Thoracic aorta (tissue), 2 donors: Measurements from ENCODE around the gene NEURL3. TPM values are rescaled to one million over a fixed set of nuclear protein-coding genes. Genes with fewer than 3 reads are reported as not detected.
"Not testable (repeated sequence)": the region's sequence is repeated elsewhere in the genome, so short reads cannot be mapped to it uniquely, and the experiment has no call there.

Experiments
- ATAC-seq: fragments of 150-250 bp; one replicate; pipeline ENCODE4 v1.8.0; 2017; ENCODE audit warnings: low read depth; ENCODE audit not compliant: insufficient number of reproducible peaks, low FRiP score
- DNase-seq: peaks from one replicate; pipeline ENCODE4 v3.0.0-alpha.2; 2020; ENCODE audit warnings: low spot score
- H3K27ac ChIP-seq, 2 donors: fragments of 200-600 bp; sonication (generic); 1 replicate in 1 of 2; 2 replicates in 1 of 2; pipeline ENCODE4 v1.5.1; 2016; ENCODE audit warnings: mild to moderate bottlenecking in 2 of 2, moderate library complexity in 2 of 2
- H3K27me3 ChIP-seq: fragments of 200-600 bp; sonication (generic); replicated peaks from 2 replicates; pipeline ENCODE4 v1.6.0; 2016; ENCODE audit warnings: mild to moderate bottlenecking; ENCODE audit not compliant: insufficient read depth
- H3K36me3 ChIP-seq: fragments of 200-600 bp; sonication (generic); one replicate; pipeline ENCODE4 v1.5.1; 2016
- H3K4me1 ChIP-seq, 2 donors: fragments of 200-600 bp; sonication (generic); 1 replicate in 1 of 2; 2 replicates in 1 of 2; pipeline versions ENCODE4 v1.5.1 to v1.6.0; 2016; ENCODE audit warnings: low read depth in 2 of 2, mild to moderate bottlenecking in 1 of 2; ENCODE audit not compliant: control insufficient read depth in 1 of 2
- H3K4me3 ChIP-seq: fragments of 200-600 bp; sonication (generic); 2 replicates; pipeline ENCODE4 v1.5.1; 2016; ENCODE audit warnings: mild to moderate bottlenecking
- H3K9me3 ChIP-seq: fragments of 200-600 bp; sonication (generic); 2 replicates; pipeline ENCODE4 v1.5.1; 2016
- CTCF ChIP-seq: fragments of 200-600 bp; sonication (generic); IDR thresholded peaks from one replicate; pipeline ENCODE4 v1.5.1; 2019; ENCODE audit warnings: antibody characterized with exemption
- total RNA-seq, 2 donors: library from RNA; depleted of rRNA; stranded (reverse); fragments of >200 nt; gene quantifications; one replicate each; pipeline versions ENCODE4 v1.1.0 to v1.2.3, GENCODE V29; 2016

Gene NEURL3
- total RNA-seq, 2 donors from 2014 or later: not detected

GRCh38 chr2:96464061-96464460 is 41.1 kb downstream of the NEURL3 start:
- no peaks in the 10 kb centered on the region for H3K36me3 ChIP-seq
- peaks cover 3% of the 10 kb centered on the region for H3K9me3 ChIP-seq
- H3K4me3 ChIP-seq: no peak overlapping the region

GRCh38 chr2:96463119-96463518 is 42.0 kb downstream of the NEURL3 start:
- H3K4me3 ChIP-seq: no peak overlapping the region
- no peaks in the 10 kb centered on the region for H3K36me3 ChIP-seq
- no peak overlapping the region for H3K27ac ChIP-seq
- peaks cover 3% of the 10 kb centered on the region for H3K9me3 ChIP-seq
- ATAC-seq: no peak
- no peak for TF ChIP-seq CTCF
- no peak for DNase-seq
- no peaks in the 10 kb centered on the region for H3K4me1 ChIP-seq
- H3K27me3 ChIP-seq: no peaks in the 10 kb centered on the region

More at GRCh38 chr2:96464061-96464460, 41.1 kb downstream of the NEURL3 start:
- Histone ChIP-seq H3K27me3 (no peaks in the 10 kb centered on the region), H3K4me1 (no peaks in the 10 kb centered on the region), H3K27ac (no peak overlapping the region)
- DNase-seq: no peak
- no peak for TF ChIP-seq CTCF
- ATAC-seq: no peak

GRCh38 chr2:96461616-96462015 is 43.5 kb downstream of the NEURL3 start:
- not testable (repeated sequence) for H3K36me3 ChIP-seq, H3K9me3 ChIP-seq, H3K4me1 ChIP-seq, H3K27me3 ChIP-seq, H3K4me3 ChIP-seq, DNase-seq, H3K27ac ChIP-seq, ATAC-seq

GRCh38 chr2:96452053-96452452 is 53.1 kb downstream of the NEURL3 start:
- ATAC-seq: no peak
- TF ChIP-seq CTCF: no peak
- H3K36me3 ChIP-seq: no peaks in the 10 kb centered on the region

GRCh38 chr2:96449637-96450036 is 55.5 kb downstream of the NEURL3 start:
- no peaks in the 10 kb centered on the region for H3K4me1 ChIP-seq
- DNase-seq (no peak), ATAC-seq (no peak)
- no peak for TF ChIP-seq CTCF
- H3K27me3 ChIP-seq: no peaks in the 10 kb centered on the region
- no peaks in the 10 kb centered on the region for H3K9me3 ChIP-seq
- H3K36me3 ChIP-seq: no peaks in the 10 kb centered on the region
- no peak overlapping the region for H3K27ac ChIP-seq
- H3K4me3 ChIP-seq: no peak overlapping the region

More at GRCh38 chr2:96452053-96452452, 53.1 kb downstream of the NEURL3 start:
- H3K27ac ChIP-seq: no peak overlapping the region
- H3K9me3 ChIP-seq: no peaks in the 10 kb centered on the region
- no peak overlapping the region for H3K4me3 ChIP-seq
- H3K27me3 ChIP-seq: no peaks in the 10 kb centered on the region
- no peak for DNase-seq
- no peaks in the 10 kb centered on the region for H3K4me1 ChIP-seq

GRCh38 chr2:96449174-96449573 is 56.0 kb downstream of the NEURL3 start:
- Histone ChIP-seq H3K9me3 (no peaks in the 10 kb centered on the region), H3K4me1 (no peaks in the 10 kb centered on the region), H3K36me3 (no peaks in the 10 kb centered on the region), H3K27me3 (no peaks in the 10 kb centered on the region), H3K4me3 (no peak overlapping the region), H3K27ac (no peak overlapping the region)
- TF ChIP-seq CTCF: no peak
- DNase-seq (no peak), ATAC-seq (no peak)
